Esophagus squamous epithelium (tissue), 5 donors: ENCODE data around the gene PTGES3. TPM values are rescaled to one million over a fixed set of nuclear protein-coding genes. Genes with fewer than 3 reads are reported as not detected.
A peak's percentile ranks its signal among the peaks of the same experiment; 100 is the strongest.
"Not testable (repeated sequence)": the region's sequence is repeated elsewhere in the genome, so short reads cannot be mapped to it uniquely, and the experiment has no call there.

Experiments
- DNase-seq: peaks from one replicate; lab custom pipeline; 2025; lab: John Stamatoyannopoulos, UW
- H3K27ac ChIP-seq, 4 donors: fragments of 200-600 bp; sonication (generic); one replicate each; pipeline ENCODE4 v1.5.1; 2016 to 2019; ENCODE audit warnings: mild to moderate bottlenecking in 1 of 4
- H3K27me3 ChIP-seq, 4 donors: fragments of 200-600 bp; sonication (generic); 1 replicate in 3 of 4; 2 replicates in 1 of 4; pipeline versions ENCODE4 v1.5.1 to v1.6.0; 2017 to 2021; ENCODE audit warnings: antibody characterized with exemption in 1 of 4
- H3K36me3 ChIP-seq, 3 donors: fragments of 200-600 bp; sonication (generic); one replicate each; pipeline ENCODE4 v1.5.1; 2016 to 2019
- H3K4me1 ChIP-seq, 3 donors: fragments of 200-600 bp; sonication (generic); one replicate each; pipeline ENCODE4 v1.5.1; 2017 to 2019
- H3K4me3 ChIP-seq, 4 donors: fragments of 200-600 bp; sonication (generic); 1 replicate in 3 of 4; 2 replicates in 1 of 4; pipeline ENCODE4 v1.5.1; 2016 to 2019; ENCODE audit warnings: mild to moderate bottlenecking in 2 of 4, moderate library complexity in 1 of 4
- H3K9me3 ChIP-seq, 3 donors: fragments of 200-600 bp; sonication (generic); one replicate each; pipeline ENCODE4 v1.5.1; 2016 to 2019
- CTCF ChIP-seq, 6 experiments: fragments of 450-650 bp in 4 of 6; fragments of 200-600 bp in 2 of 6; sonication (generic) in 2 of 6; IDR thresholded peaks; one replicate each; pipeline ENCODE4 v1.5.1; 2016 to 2019; ENCODE audit warnings: antibody characterized with exemption in 6 of 6, mild to moderate bottlenecking in 4 of 6, moderate library complexity in 4 of 6
- POLR2A ChIP-seq, 4 donors: fragments of 450-650 bp; IDR thresholded peaks; one replicate each; pipeline ENCODE4 v1.6.1; 2017; ENCODE audit warnings: antibody characterized with exemption in 4 of 4, mild to moderate bottlenecking in 4 of 4, moderate library complexity in 3 of 4
- WGBS, 2 donors: methylation state at CpG; one replicate each; pipeline ENCODE4 v1.1.5; 2018; 5-methylcytosine and 5-hydroxymethylcytosine counted together
- intact Hi-C: fragments of 100-400 bp; cut with DNase I; formaldehyde crosslinking; loops from one replicate; pipeline ENCODE4 v1.15.0; 2022
- total RNA-seq, 4 donors: library from RNA; depleted of rRNA; stranded (reverse); fragments of >200 nt; gene quantifications; one replicate each; pipeline ENCODE4 v1.1.0, GENCODE V29; 2016
- donor health status: DM: yes; HTN: yes; CAD: no.

PTGES3 gene
- total RNA-seq, 4 donors from 2014 or later = 61.9 to 157 (median 100) TPM

GRCh38 chr12:56657416-56658379 lies 30.4 kb downstream of the PTGES3 start:
- peaks cover 0 to 21% (median 5%) of the 10 kb centered on the region in 3 donors for H3K9me3 ChIP-seq
- 73 to 74% methylated on average over 6 to 7 of the region's 7 CpGs for WGBS, 2 donors
- DNase-seq = no peak
- H3K4me3 ChIP-seq = no peak overlapping the region
- no peak for TF ChIP-seq CTCF (IDR thresholded peaks at IDR 0.05)
- TF ChIP-seq POLR2A (IDR thresholded peaks at IDR 0.05) = no peak
- H3K27ac ChIP-seq = no peak overlapping the region
- no peaks in the 10 kb centered on the region for H3K4me1 ChIP-seq
- intact Hi-C loops = no loop called here
- H3K27me3 ChIP-seq = no peaks in the 10 kb centered on the region
- H3K36me3 ChIP-seq = peaks cover 0 to 8% (median 0%) of the 10 kb centered on the region in 3 donors

- peaks cover 0 to 21% (median 5%) of the 10 kb centered on the region in 3 donors for H3K9me3 ChIP-seq
- intact Hi-C loops, H3K4me3 ChIP-seq, H3K4me1 ChIP-seq, H3K27me3 ChIP-seq, H3K36me3 ChIP-seq, DNase-seq, H3K27ac ChIP-seq: not testable (repeated sequence)
- 88 to 94% methylated on average over 5 of the region's 5 CpGs for WGBS, 2 donors
Observed at GRCh38 chr12:56653781-56654180, 34.3 kb downstream of the PTGES3 start.

DNA sequence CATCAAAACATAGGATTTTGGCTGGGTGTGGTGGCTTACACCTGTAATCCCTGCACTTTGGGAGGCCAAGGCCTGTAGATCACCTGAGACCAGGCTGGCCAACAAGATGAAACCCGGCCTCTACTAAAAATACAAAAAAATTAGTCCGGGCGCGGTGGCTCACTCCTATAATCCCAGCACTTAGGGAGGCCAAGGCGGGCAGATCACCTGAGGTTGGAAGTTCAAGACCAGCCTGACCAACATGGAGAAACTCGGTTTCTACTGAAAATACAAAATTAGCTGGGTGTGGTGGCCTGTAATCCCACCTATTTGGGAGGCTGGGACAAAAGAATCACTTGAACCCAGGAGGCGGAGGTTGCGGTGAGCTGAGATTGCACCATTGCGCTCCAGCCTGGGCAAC lies 40.1 kb downstream of the PTGES3 start:
- peaks cover 8 to 16% (median 10%) of the 10 kb centered on the region in 3 donors for H3K36me3 ChIP-seq
- not testable (repeated sequence) for DNase-seq, H3K27ac ChIP-seq, H3K9me3 ChIP-seq, H3K4me3 ChIP-seq, H3K27me3 ChIP-seq
- peaks cover 8 to 27% (median 21%) of the 10 kb centered on the region in 3 donors for H3K4me1 ChIP-seq
- 90 to 93% methylated on average over 9 of the region's 9 CpGs for WGBS, 2 donors
- intact Hi-C loops = loop anchor here (10.0 kb wide), 1 partner anchor 77 kb away; the partner anchor contains the start of gene NACA

GRCh38 chr12:56645717-56646446 lies 42.2 kb downstream of the PTGES3 start, which contains the start of gene ATP5F1B:
TSS of gene ATP5F1B (minus strand) at chr12:56645984. CDS start at chr12:56645963, 21 bp downstream.
- H3K4me3 ChIP-seq = peak within 1 kb of the TSS; percentile 79 to 91 (median 86)
- H3K27ac ChIP-seq = peak within 1 kb of the TSS; percentile 91 to 97 (median 94)
- peaks cover 20 to 37% (median 30%) of the 10 kb centered on the region in 3 donors for H3K36me3 ChIP-seq
- no peaks in the 10 kb centered on the region for H3K27me3 ChIP-seq
- intact Hi-C loops = loop anchor here (10.0 kb wide), 1 partner anchor 79 kb away; the partner anchor contains the start of gene NACA
- no peaks in the 10 kb centered on the region for H3K9me3 ChIP-seq
- TF ChIP-seq POLR2A (IDR thresholded peaks at IDR 0.05) = peak in 3 of 4 donors; percentile 94 to 99 (median 97)
- peak in 2 of 6 experiments; percentile 12 to 18 for TF ChIP-seq CTCF (IDR thresholded peaks at IDR 0.05)
- WGBS, 2 donors = 0% methylated on average over 19 to 20 of the region's 39 CpGs
- DNase-seq = peak; percentile 90
- peaks cover 8 to 49% (median 36%) of the 10 kb centered on the region in 3 donors for H3K4me1 ChIP-seq

DNA sequence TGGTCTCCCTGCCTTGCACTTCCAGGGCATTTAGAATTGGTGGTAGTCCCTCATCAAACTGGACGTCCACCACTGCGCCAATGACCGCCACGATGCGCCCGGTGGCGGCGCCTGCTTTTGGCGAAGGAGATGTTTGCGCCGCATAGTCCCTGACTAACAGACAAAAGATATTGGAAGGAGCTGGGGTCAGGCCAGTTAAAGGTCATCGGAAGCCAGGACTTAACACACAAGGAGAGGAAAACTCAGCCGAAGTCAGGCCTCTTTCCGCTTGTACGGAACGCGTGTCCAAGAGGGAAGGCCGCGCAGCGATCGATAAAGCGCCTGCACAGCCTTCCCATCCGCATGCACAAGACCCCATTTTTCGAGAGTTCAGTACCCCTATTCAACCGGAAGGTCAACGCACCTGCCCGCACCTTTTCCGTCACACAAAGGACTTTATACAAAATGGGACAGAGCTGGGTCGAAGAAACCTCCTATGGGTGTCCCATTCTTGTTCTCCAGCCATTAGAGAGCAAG lies 42.8 kb downstream of the PTGES3 start:
- peak overlapping the region; percentile 89 to 97 (median 94) for H3K27ac ChIP-seq
- WGBS, 2 donors = 0 to 1% methylated on average over 13 to 14 of the region's 29 CpGs
- intact Hi-C loops = loop anchor here (10.0 kb wide), 1 partner anchor 80 kb away; the partner anchor contains the start of gene NACA
- H3K4me3 ChIP-seq = peak overlapping the region; percentile 79 to 91 (median 86)
- no peak for DNase-seq
- no peaks in the 10 kb centered on the region for H3K9me3 ChIP-seq
- H3K27me3 ChIP-seq = no peaks in the 10 kb centered on the region
- peaks cover 26 to 44% (median 36%) of the 10 kb centered on the region in 3 donors for H3K36me3 ChIP-seq
- H3K4me1 ChIP-seq = peaks cover 8 to 55% (median 36%) of the 10 kb centered on the region in 3 donors
- no peak for TF ChIP-seq CTCF (IDR thresholded peaks at IDR 0.05)
- TF ChIP-seq POLR2A (IDR thresholded peaks at IDR 0.05) = no peak
